Suppressor macrophage (primary cell): Measurements from ENCODE around the gene MACROD1.
A peak's percentile ranks its signal among the peaks of the same experiment; 100 is the strongest.

Experiments used
- DNase-seq, 4 experiments: peaks; one replicate each; pipeline ENCODE4 v3.0.0-alpha.2; 2020 to 2022

MACROD1 gene

DNA sequence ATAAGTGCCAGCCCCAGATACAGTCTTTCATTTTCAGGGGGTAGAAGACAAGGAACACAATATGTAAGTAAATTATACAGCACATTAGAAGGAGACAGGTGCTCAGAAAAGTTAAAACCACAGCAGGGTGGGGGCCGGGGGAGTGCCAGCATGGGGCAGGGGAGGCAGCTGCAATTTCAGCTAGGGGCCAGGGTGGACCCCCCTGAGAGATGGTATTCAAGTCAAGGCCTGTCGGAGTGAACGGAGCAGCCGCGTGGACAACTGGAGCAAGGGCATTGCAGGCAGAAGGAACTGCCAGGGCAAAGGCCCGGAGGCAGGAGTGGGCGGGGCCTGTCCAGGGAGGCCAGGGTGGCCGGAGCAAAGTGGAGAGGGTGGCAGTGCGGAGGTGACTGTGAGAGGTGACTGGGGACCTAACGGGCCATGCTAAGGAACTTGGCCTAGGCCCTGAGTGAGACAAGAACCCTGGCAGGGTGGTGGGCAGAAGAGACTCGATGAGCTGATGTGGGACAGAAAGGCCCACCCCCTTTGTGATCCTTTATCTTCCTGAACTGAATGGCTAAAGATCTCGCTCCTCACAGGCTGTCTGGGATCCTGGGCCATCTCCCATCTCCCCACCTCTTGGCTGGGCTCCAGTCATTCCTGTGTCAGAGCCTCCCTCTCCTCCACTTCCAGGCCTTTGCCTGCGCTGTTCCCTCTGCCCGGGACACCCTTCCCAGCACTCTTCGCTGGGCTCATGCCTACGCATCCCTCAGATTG lies 152.6 kb downstream of the MACROD1 start:
- DNase-seq, result no peak

- DNase-seq, result no peak
Observed at GRCh38 chr11:64011371-64011770, 154.5 kb downstream of the MACROD1 start.

GRCh38 chr11:64010783-64011182 lies 155.1 kb downstream of the MACROD1 start:
- no peak for DNase-seq

- no peak for DNase-seq
Observed at GRCh38 chr11:64009710-64010109, 156.2 kb downstream of the MACROD1 start.

DNA sequence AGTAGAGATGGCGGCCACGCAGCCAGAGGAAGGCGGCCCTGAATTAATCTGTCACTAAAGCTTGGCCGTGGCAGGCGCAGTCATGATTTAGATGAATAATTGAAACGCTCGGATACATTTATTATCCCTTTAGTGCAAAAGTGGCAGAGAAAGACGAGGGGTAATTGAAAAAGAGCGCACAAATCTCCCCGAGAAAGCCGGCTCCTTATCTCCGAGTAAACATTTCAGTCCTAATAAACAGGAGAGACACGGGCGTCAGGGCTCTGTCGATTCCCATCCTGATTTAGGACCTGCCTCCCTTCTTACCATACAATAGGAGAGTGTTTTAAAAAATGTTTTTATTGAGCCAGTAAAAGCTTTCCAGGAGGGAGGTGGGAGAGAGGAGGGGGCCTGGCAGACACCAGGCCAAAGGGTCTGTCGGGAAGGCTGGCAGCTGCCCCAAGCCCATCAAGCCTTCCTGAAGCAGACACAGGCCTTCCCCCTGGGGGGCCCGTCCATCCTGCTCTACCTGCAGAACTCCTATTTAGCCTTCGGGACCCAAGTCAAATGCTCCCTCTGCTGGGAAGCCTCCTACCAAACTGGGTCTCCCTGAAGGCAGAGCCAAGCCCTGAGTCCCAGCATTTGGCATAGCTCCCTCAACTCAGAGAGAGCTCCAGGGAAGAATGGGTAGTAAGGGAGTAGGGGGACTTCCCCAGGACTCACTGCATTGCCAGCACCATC lies 156.8 kb downstream of the MACROD1 start:
- DNase-seq, result no peak

DNA sequence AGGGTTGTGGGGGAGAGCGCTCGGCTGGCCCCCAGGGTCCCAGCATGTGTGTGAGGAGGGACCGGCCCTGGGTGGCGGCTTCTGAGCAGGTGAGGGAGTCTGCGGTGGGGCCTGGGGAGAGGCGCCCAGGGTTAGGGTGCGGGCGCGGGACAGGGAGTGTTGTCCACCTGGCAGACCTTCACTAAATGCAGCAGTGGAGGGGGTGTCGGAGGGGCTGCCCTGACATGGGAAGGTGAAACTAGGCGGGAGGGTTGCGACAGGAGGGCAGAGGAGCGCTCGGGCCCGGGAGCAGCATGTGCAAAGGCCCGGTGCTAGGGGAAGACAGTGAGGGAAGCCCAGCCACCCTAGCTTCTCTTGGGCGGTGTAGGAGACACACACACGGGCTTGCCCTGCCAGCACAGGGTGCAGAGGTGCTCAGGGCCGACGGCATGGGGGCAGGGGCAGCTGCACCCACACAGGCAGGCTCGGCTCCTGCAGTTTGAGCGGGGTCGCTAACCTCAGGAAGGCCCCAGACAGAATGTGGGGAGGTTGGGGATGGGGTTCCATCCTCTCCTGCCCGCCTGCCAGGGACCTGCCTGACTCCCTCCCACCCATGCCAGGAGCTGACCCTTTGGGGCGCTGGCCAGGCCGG lies 157.5 kb downstream of the MACROD1 start:
- DNase-seq, result no peak

GRCh38 chr11:64007629-64008282 lies 158.2 kb downstream of the MACROD1 start:
- peak; percentile 73 to 90 (median 82) for DNase-seq

DNA sequence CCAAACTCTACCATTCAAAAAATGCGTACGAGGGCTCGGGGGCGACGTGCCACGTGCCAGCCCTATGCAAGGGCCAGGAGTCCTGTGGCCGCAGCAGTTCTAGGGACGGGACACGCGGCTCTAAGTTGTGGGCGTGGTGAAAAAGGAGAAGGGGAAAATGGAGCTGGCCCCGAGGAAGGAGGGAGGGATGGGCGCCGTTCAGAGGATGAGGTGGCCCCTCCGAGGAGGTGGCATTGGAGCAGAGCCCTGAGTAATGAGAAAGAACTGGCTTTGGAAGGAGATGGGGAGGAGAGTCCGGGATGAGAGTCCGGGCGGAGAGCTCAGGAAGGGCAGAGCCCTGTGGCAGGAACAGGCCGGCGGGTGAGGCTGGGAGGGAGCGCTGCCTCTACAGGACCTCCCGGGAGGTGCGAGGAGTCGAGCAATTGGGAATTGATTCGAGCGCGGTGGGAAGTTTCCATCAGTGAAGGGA lies 158.7 kb downstream of the MACROD1 start:
- DNase-seq, result peak; percentile 47 to 76 (median 69)

GRCh38 chr11:64006398-64006797 lies 159.5 kb downstream of the MACROD1 start:
- DNase-seq, result no peak

DNA sequence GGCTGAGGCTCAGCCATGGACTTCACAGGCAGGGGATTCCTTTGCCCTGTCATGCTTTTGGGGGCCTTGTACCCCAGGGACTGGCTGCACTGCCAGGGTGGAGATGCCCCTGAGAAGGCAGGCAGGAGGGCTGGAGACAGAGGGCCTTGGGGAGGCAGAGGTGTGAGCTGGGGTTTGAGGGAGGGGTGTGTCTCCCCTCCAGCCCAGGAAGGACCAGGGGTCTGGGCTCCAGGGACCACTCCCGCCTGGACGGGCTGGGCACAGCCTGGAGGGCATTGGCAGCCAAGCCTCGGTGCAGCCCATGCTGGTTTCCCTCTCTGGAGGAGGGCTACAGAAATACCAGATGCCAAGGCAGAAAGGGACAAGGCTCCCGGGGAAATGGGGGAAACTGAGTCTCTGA lies 160.2 kb downstream of the MACROD1 start:
- DNase-seq, result no peak

DNA sequence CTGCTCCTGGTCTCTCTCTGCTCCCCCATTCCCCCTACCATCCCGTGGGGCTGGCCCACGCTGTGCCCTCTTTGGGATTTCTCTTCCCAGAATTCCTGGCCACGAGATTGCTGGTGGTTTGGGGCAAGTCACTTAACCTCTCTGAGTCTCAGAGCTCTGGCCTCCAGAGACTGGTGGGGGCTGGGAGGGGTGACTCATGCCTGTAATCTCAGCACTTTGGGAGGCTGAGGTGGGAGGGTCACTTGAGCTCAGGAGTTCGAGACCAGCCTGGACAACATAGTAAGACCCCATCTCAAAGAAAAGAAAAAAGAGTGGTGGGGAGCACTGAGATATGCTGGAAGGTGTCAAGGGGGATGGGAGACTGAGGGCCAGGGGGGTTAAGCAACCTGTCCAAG lies 161.3 kb downstream of the MACROD1 start:
- no peak for DNase-seq

- no peak for DNase-seq
Observed at GRCh38 chr11:64003807-64004589, 161.9 kb downstream of the MACROD1 start.

- peak in 3 of 4 experiments; percentile 34 to 50 (median 38) for DNase-seq
Observed at GRCh38 chr11:64001484-64002420, 164.2 kb downstream of the MACROD1 start.

GRCh38 chr11:64000740-64001483 lies 165.0 kb downstream of the MACROD1 start:
- DNase-seq, result no peak

DNA sequence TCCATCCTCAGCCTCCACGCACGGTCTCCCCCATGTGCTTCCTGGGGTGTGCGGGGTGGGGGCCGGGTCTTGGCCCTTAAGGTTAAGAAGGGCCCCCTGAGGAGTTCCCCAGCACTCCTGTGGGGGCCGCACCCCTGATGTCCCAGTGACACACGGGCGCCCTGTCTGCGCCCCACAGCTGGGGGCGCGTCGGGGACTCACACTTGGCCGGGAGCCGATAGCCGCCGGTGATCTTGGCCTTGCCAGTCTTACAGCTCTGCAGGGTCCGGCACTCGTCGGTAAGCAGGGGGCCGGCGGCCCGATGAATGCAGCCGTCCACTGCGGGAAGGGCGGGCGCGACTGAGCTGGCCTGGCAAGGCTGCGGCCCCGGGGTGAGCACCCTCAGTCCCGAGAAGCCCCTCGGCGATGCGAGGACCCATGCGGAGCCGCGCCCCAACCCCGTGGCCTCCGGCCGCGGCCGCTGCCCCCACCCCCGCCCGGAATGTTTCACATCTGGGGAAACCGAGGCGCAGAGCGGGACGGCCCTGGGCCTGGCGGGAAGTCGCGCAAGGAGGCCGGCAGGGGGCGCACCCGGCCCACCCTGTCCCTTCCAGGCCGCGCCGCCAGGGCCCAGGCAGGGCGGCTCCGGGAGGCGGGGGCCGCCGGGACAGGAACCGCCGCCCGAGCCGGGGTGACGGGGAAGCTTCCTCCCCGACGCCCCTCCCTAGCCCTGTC lies 165.7 kb downstream of the MACROD1 start:
- peak; percentile 88 to 95 (median 93) for DNase-seq

GRCh38 chr11:63999349-64000025 lies 166.4 kb downstream of the MACROD1 start:
- DNase-seq, result peak; percentile 36 to 66 (median 56)

- peak in 3 of 4 experiments; percentile 30 to 61 (median 52) for DNase-seq
Observed at GRCh38 chr11:63998558-63999348, 167.2 kb downstream of the MACROD1 start.

DNA sequence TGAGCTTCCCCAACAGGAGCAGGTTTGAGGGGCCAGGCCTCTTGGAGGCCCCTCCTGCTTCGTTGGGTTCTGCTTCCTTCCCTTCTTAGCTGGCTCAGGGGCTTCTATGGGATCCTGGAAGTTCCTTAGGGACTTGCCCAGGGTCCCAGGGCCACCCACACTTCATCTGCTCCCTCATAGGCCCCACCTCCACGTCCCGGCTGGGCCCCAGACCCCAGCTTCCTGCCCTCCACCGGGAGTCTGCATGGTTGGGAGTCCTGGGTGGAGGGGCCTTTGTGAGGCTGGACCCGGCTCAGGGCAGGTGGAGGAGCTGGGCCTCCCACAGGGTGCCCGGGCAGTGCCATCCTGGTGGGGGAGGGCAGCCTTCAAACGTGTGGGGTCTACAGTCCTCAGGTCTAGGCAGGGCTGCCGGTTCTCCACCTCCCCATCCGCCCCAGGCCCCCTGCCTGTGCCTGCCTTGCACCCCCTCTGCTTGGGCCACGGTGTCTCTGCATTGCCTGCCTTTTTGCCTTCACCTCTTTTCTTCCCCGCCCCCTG lies 168.0 kb downstream of the MACROD1 start:
- DNase-seq, result no peak
